ENCODE results near the gene BTG4.

- TF ChIP-seq CTCF (IDR thresholded peaks at IDR 0.05) (no peak), EP300 (IDR thresholded peaks at IDR 0.05) (no peak)
Observed at GRCh38 chr11:111452146-111452545, 60.0 kb downstream of the BTG4 start.
